Measurements from ENCODE around the gene PLCH1. TPM values are rescaled to one million over a fixed set of nuclear protein-coding genes. Genes with fewer than 3 reads are reported as not detected.

The PLCH1 gene
- total RNA-seq, 1 experiment from 2014 or later = 0.12 TPM

- Mint-ChIP-seq H3K27ac (ENCODE audit: low read depth, unreplicated experiment) (no peak overlapping the region), H3K36me3 (ENCODE audit: insufficient read depth, unreplicated experiment) (no peaks in the 10 kb centered on the region), H3K27me3 (ENCODE audit: insufficient read depth, unreplicated experiment) (no peaks in the 10 kb centered on the region), H3K4me3 (ENCODE audit: unreplicated experiment) (no peak overlapping the region), H3K4me1 (ENCODE audit: insufficient read depth, unreplicated experiment) (peaks cover 9% of the 10 kb centered on the region), H3K9me3 (ENCODE audit: unreplicated experiment) (no peaks in the 10 kb centered on the region)
- no TSS peak for BruUV-seq (replicated peaks)
- intact Hi-C loops (cut with micrococcal nuclease) = no loop called here
- no peak for DNase-seq (ENCODE audit: unreplicated experiment)
- no peak for TF ChIP-seq CTCF (IDR thresholded peaks at IDR 0.05; ENCODE audit: unreplicated experiment)
- ChIA-PET CTCF (no interaction called here), POLR2A (no interaction called here)
These were observed 321.1 kb downstream of the PLCH1 start for GRCh38 chr3:155423526-155424322.

- Mint-ChIP-seq H3K27me3 (ENCODE audit: insufficient read depth, unreplicated experiment) (no peaks in the 10 kb centered on the region), H3K36me3 (ENCODE audit: insufficient read depth, unreplicated experiment) (no peaks in the 10 kb centered on the region), H3K27ac (ENCODE audit: low read depth, unreplicated experiment) (no peak overlapping the region), H3K9me3 (ENCODE audit: unreplicated experiment) (no peaks in the 10 kb centered on the region), H3K4me1 (ENCODE audit: insufficient read depth, unreplicated experiment) (peaks cover 15% of the 10 kb centered on the region), H3K4me3 (ENCODE audit: unreplicated experiment) (no peak overlapping the region)
- no TSS peak for BruUV-seq (replicated peaks)
- no peak for TF ChIP-seq CTCF (IDR thresholded peaks at IDR 0.05; ENCODE audit: unreplicated experiment)
- intact Hi-C loops (cut with micrococcal nuclease) = no loop called here
- POLR2A ChIA-PET = no interaction called here
- CTCF ChIA-PET = interaction anchor here (0.6 to 0.8 kb wide), 2 partner anchors 16 to 28 kb away, joined by 3 to 4 read pairs; no protein-coding TSS in a partner anchor
- no peak for DNase-seq (ENCODE audit: unreplicated experiment)
These were observed 323.9 kb downstream of the PLCH1 start for GRCh38 chr3:155420881-155421486.

GRCh38 chr3:155420406-155420805 is 324.5 kb downstream of the PLCH1 start:
- ChIA-PET POLR2A (no interaction called here), CTCF (no interaction called here)
- H3K27me3 Mint-ChIP-seq (ENCODE audit: insufficient read depth, unreplicated experiment) = no peaks in the 10 kb centered on the region
- intact Hi-C loops (cut with micrococcal nuclease) = no loop called here
- no peaks in the 10 kb centered on the region for H3K9me3 Mint-ChIP-seq (ENCODE audit: unreplicated experiment)
- TF ChIP-seq CTCF (IDR thresholded peaks at IDR 0.05; ENCODE audit: unreplicated experiment) = no peak
- no peak overlapping the region for H3K27ac Mint-ChIP-seq (ENCODE audit: low read depth, unreplicated experiment)
- no peaks in the 10 kb centered on the region for H3K36me3 Mint-ChIP-seq (ENCODE audit: insufficient read depth, unreplicated experiment)
- peaks cover 17% of the 10 kb centered on the region for H3K4me1 Mint-ChIP-seq (ENCODE audit: insufficient read depth, unreplicated experiment)
- BruUV-seq (replicated peaks) = no TSS peak
- no peak for DNase-seq (ENCODE audit: unreplicated experiment)
- no peak overlapping the region for H3K4me3 Mint-ChIP-seq (ENCODE audit: unreplicated experiment)

- H3K9me3 Mint-ChIP-seq (ENCODE audit: unreplicated experiment) = no peaks in the 10 kb centered on the region
- H3K4me1 Mint-ChIP-seq (ENCODE audit: insufficient read depth, unreplicated experiment) = peaks cover 17% of the 10 kb centered on the region
- TF ChIP-seq CTCF (IDR thresholded peaks at IDR 0.05; ENCODE audit: unreplicated experiment) = no peak
- CTCF ChIA-PET = interaction anchor here (0.5 to 0.7 kb wide), 2 partner anchors 42 to 58 kb away, joined by 3 read pairs; no protein-coding TSS in a partner anchor
- no peaks in the 10 kb centered on the region for H3K27me3 Mint-ChIP-seq (ENCODE audit: insufficient read depth, unreplicated experiment)
- no peak overlapping the region for H3K4me3 Mint-ChIP-seq (ENCODE audit: unreplicated experiment)
- no peak overlapping the region for H3K27ac Mint-ChIP-seq (ENCODE audit: low read depth, unreplicated experiment)
- no peaks in the 10 kb centered on the region for H3K36me3 Mint-ChIP-seq (ENCODE audit: insufficient read depth, unreplicated experiment)
- DNase-seq (ENCODE audit: unreplicated experiment) = no peak
- no TSS peak for BruUV-seq (replicated peaks)
- POLR2A ChIA-PET = no interaction called here
- intact Hi-C loops (cut with micrococcal nuclease) = loop anchor here (5.0 kb wide), 1 partner anchor 79 kb away; no protein-coding TSS in a partner anchor
These were observed 326.5 kb downstream of the PLCH1 start for GRCh38 chr3:155418407-155418806.
